Fibroblast of lung (primary cell): ENCODE data around the gene KLK4. TPM values are rescaled to one million over a fixed set of nuclear protein-coding genes. Genes with fewer than 3 reads are reported as not detected.

Source experiments
- DNase-seq, 2 donors: peaks; one replicate each; pipeline versions ENCODE4 v3.0.0 to v3.0.0-alpha.2; 2010; ENCODE audit warnings: low read depth in 2 of 2
- H2AFZ ChIP-seq: 2 replicates; pipeline ENCODE4 v1.5.1; 2012; ENCODE audit warnings: low read length, control low read depth, inconsistent platforms
- H3K27ac ChIP-seq: 2 replicates; pipeline ENCODE4 v1.5.1; 2011; ENCODE audit warnings: low read length, control low read depth; ENCODE audit not compliant: insufficient read depth
- H3K27me3 ChIP-seq: 2 replicates; pipeline ENCODE4 v1.5.1; 2011; ENCODE audit warnings: mild to moderate bottlenecking, low read length; ENCODE audit not compliant: control insufficient read depth, insufficient read depth
- H3K36me3 ChIP-seq: 2 replicates; pipeline ENCODE4 v1.5.1; 2011; ENCODE audit warnings: low read length; ENCODE audit not compliant: control insufficient read depth, insufficient read depth
- H3K4me1 ChIP-seq: 2 replicates; pipeline ENCODE4 v1.5.1; 2011; ENCODE audit warnings: low read length; ENCODE audit not compliant: control insufficient read depth, insufficient read depth; ENCODE audit errors: extremely low read depth
- H3K4me2 ChIP-seq: 2 replicates; pipeline ENCODE4 v1.5.1; 2011; ENCODE audit warnings: low read length, control low read depth; ENCODE audit not compliant: insufficient read depth; ENCODE audit errors: extremely low read depth
- H3K4me3 ChIP-seq, 4 experiments: fragments of 200-600 bp in 1 of 4; sonication (generic) in 1 of 4; replicated peaks in 1 of 4; 2 replicates each; pipeline ENCODE4 v1.5.1; 2011 to 2016; ENCODE audit warnings: low read length in 4 of 4, low read depth in 3 of 4, mild to moderate bottlenecking in 3 of 4, control low read depth in 2 of 4, inconsistent platforms in 1 of 4, mixed read lengths in 1 of 4; ENCODE audit not compliant: insufficient read depth in 1 of 4; ENCODE audit errors: control extremely low read depth in 1 of 4
- H3K79me2 ChIP-seq: 2 replicates; pipeline ENCODE4 v1.5.1; 2012; ENCODE audit warnings: mild to moderate bottlenecking, low read length, inconsistent platforms; ENCODE audit not compliant: control insufficient read depth, insufficient read depth
- H3K9ac ChIP-seq: 2 replicates; pipeline ENCODE4 v1.5.1; 2011; ENCODE audit warnings: mild to moderate bottlenecking, low read length, control low read depth; ENCODE audit not compliant: insufficient read depth
- H3K9me3 ChIP-seq: 2 replicates; pipeline ENCODE4 v1.5.1; 2012; ENCODE audit warnings: low read depth, low read length; ENCODE audit not compliant: control insufficient read depth, insufficient read depth
- H4K20me1 ChIP-seq: 2 replicates; pipeline ENCODE4 v1.5.1; 2011; ENCODE audit warnings: low read length; ENCODE audit not compliant: control insufficient read depth, insufficient read depth; ENCODE audit errors: extremely low read depth
- CTCF ChIP-seq, 2 donors: IDR thresholded peaks in 1 of 2; conservative IDR thresholded peaks in 1 of 2; 1 replicate in 1 of 2; 2 replicates in 1 of 2; pipeline ENCODE4 v1.5.1; 2011 to 2012; ENCODE audit warnings: low read length in 2 of 2, control low read depth in 1 of 2, inconsistent platforms in 1 of 2, low read depth in 1 of 2, mild to moderate bottlenecking in 1 of 2
- EZH2 ChIP-seq: IDR thresholded peaks from 2 replicates; pipeline ENCODE4 v1.5.1; 2012; ENCODE audit warnings: low read length, control low read depth, mild to moderate bottlenecking; ENCODE audit errors: missing control alignments
- polyA plus RNA-seq, 2 donors: library from polyadenylated mRNA; depleted of rRNA in 1 of 2; stranded (reverse) in 1 of 2; unstranded in 1 of 2; fragments of >200 nt; gene quantifications; 2 replicates each; pipeline ENCODE4 v1.2.1, GENCODE V29; 2011 to 2012; ENCODE audit warnings: missing spikeins in 1 of 2
- total RNA-seq: library from RNA; depleted of rRNA; stranded (reverse); fragments of >200 nt; gene quantifications from 2 replicates; pipeline ENCODE4 v1.2.1, GENCODE V29; 2014

Gene KLK4
- total and polyA plus RNA-seq, 2 donors (not counting 1 experiment from before 2014, with no cell fraction given) = not detected

GRCh38 chr19:50947123-50947522, 35.9 kb upstream of the KLK4 start:
- no peak overlapping the region for H3K4me2 ChIP-seq
- no peak for TF ChIP-seq EZH2
- no peak for TF ChIP-seq CTCF (conservative IDR thresholded peaks at IDR 0.05 in 1 of 2, IDR thresholded peaks at IDR 0.05 in 1 of 2; ENCODE audit: low read depth in 1 of 2, low read length in 2 of 2)
- H2AFZ ChIP-seq = no peak overlapping the region
- no peaks in the 10 kb centered on the region for H4K20me1 ChIP-seq
- H3K4me1 ChIP-seq = no peaks in the 10 kb centered on the region
- DNase-seq = no peak
- H3K9me3 ChIP-seq = no peaks in the 10 kb centered on the region
- no peak overlapping the region for H3K27ac ChIP-seq
- H3K36me3 ChIP-seq = no peaks in the 10 kb centered on the region
- H3K4me3 ChIP-seq = no peak overlapping the region
- no peaks in the 10 kb centered on the region for H3K27me3 ChIP-seq
- H3K79me2 ChIP-seq = no peaks in the 10 kb centered on the region
- H3K9ac ChIP-seq = no peak overlapping the region

- H4K20me1 ChIP-seq = no peaks in the 10 kb centered on the region
- no peak overlapping the region for H3K4me2 ChIP-seq
- no peaks in the 10 kb centered on the region for H3K36me3 ChIP-seq
- no peak for DNase-seq
- no peaks in the 10 kb centered on the region for H3K4me1 ChIP-seq
- H3K79me2 ChIP-seq = no peaks in the 10 kb centered on the region
- H2AFZ ChIP-seq = no peak overlapping the region
- H3K27ac ChIP-seq = no peak overlapping the region
- no peak for TF ChIP-seq CTCF (conservative IDR thresholded peaks at IDR 0.05 in 1 of 2, IDR thresholded peaks at IDR 0.05 in 1 of 2; ENCODE audit: low read depth in 1 of 2, low read length in 2 of 2)
- TF ChIP-seq EZH2 = no peak
- H3K27me3 ChIP-seq = no peaks in the 10 kb centered on the region
- no peaks in the 10 kb centered on the region for H3K9me3 ChIP-seq
- H3K4me3 ChIP-seq = no peak overlapping the region
- no peak overlapping the region for H3K9ac ChIP-seq
Measured at GRCh38 chr19:50944795-50945194, 33.6 kb upstream of the KLK4 start.

- H3K9me3 ChIP-seq = no peaks in the 10 kb centered on the region
- H3K27me3 ChIP-seq = no peaks in the 10 kb centered on the region
- no peak for TF ChIP-seq CTCF (conservative IDR thresholded peaks at IDR 0.05 in 1 of 2, IDR thresholded peaks at IDR 0.05 in 1 of 2; ENCODE audit: low read depth in 1 of 2, low read length in 2 of 2)
- no peak for TF ChIP-seq EZH2
- no peaks in the 10 kb centered on the region for H4K20me1 ChIP-seq
- no peak for DNase-seq
- no peak overlapping the region for H3K27ac ChIP-seq
- no peak overlapping the region for H2AFZ ChIP-seq
- no peaks in the 10 kb centered on the region for H3K36me3 ChIP-seq
- no peak overlapping the region for H3K4me2 ChIP-seq
- H3K9ac ChIP-seq = no peak overlapping the region
- no peaks in the 10 kb centered on the region for H3K79me2 ChIP-seq
- H3K4me1 ChIP-seq = no peaks in the 10 kb centered on the region
- H3K4me3 ChIP-seq = no peak overlapping the region
Measured at GRCh38 chr19:50943074-50943828, 32.1 kb upstream of the KLK4 start.
